PC-9 (cell line): ENCODE data around the gene SEPTIN11. TPM values are rescaled to one million over a fixed set of nuclear protein-coding genes. Genes with fewer than 3 reads are reported as not detected.

Source experiments
- BruUV-seq: library from RNA; stranded (reverse); fragments of 400-500 nt; replicated peaks from 2 replicates; lab custom pipeline; 2021; lab: Mats Ljungman, UMichigan
- CTCF ChIA-PET: fragments of 300-600 bp; sonication (Branson Sonifier 250); formaldehyde crosslinking; loops from one replicate; lab custom pipeline; 2022; ENCODE audit warnings: antibody characterized with exemption; lab: Charles Lee
- POLR2A ChIA-PET: fragments of 300-600 bp; sonication (Branson Sonifier 250); formaldehyde crosslinking; loops from one replicate; lab custom pipeline; 2022; ENCODE audit warnings: antibody characterized with exemption; ENCODE audit not compliant: unreplicated experiment; lab: Charles Lee
- DNase-seq, 2 experiments: peaks; one replicate each; pipeline versions ENCODE4 v3.0.0 to v3.0.0-alpha.2; 2015 to 2022; ENCODE audit warnings: mixed read lengths in 1 of 2
- H2AFZ ChIP-seq: fragments of 200-600 bp; sonication (generic); 2 replicates; pipeline ENCODE4 v1.8.1; 2017; ENCODE audit warnings: antibody characterized with exemption
- H3F3A ChIP-seq: fragments of 200-600 bp; sonication (generic); 2 replicates; pipeline ENCODE4 v1.8.1; 2017; ENCODE audit warnings: antibody characterized with exemption, mild to moderate bottlenecking, low read depth; ENCODE audit not compliant: insufficient read depth
- H3K27ac ChIP-seq: fragments of 200-600 bp; sonication (generic); 2 replicates; pipeline ENCODE4 v1.6.1; 2016; ENCODE audit warnings: mixed run types
- H3K27me3 ChIP-seq: fragments of 200-600 bp; sonication (generic); 2 replicates; pipeline ENCODE4 v1.6.1; 2016; ENCODE audit warnings: low read depth, mixed run types; ENCODE audit not compliant: insufficient read depth
- H3K36me3 ChIP-seq: fragments of 200-600 bp; sonication (generic); 2 replicates; pipeline ENCODE4 v1.6.1; 2016; ENCODE audit warnings: low read depth, mixed run types
- H3K4me1 ChIP-seq: fragments of 200-600 bp; sonication (generic); replicated peaks from 2 replicates; pipeline ENCODE4 v1.6.1; 2016; ENCODE audit warnings: mixed run types; ENCODE audit not compliant: insufficient read depth
- H3K4me2 ChIP-seq: fragments of 200-600 bp; sonication (generic); 2 replicates; pipeline ENCODE4 v1.6.1; 2017; ENCODE audit warnings: mixed run types
- H3K4me3 ChIP-seq: fragments of 200-600 bp; sonication (generic); 2 replicates; pipeline ENCODE4 v1.6.1; 2016; ENCODE audit warnings: mixed run types
- H3K79me2 ChIP-seq: fragments of 200-600 bp; sonication (generic); 2 replicates; pipeline ENCODE4 v1.6.1; 2017; ENCODE audit warnings: low read depth, mixed run types
- H3K9me2 ChIP-seq: fragments of 200-600 bp; sonication (generic); 2 replicates; pipeline ENCODE4 v1.8.1; 2017; ENCODE audit warnings: mild to moderate bottlenecking; ENCODE audit not compliant: insufficient read depth
- H3K9me3 ChIP-seq: fragments of 200-600 bp; sonication (generic); 2 replicates; pipeline ENCODE4 v1.8.1; 2016; ENCODE audit warnings: low read depth; ENCODE audit not compliant: insufficient read depth
- H4K20me1 ChIP-seq: fragments of 200-600 bp; sonication (generic); 2 replicates; pipeline ENCODE4 v1.8.1; 2017; ENCODE audit not compliant: insufficient read depth
- CTCF ChIP-seq: fragments of 200-600 bp; sonication (generic); conservative IDR thresholded peaks from 2 replicates; pipeline ENCODE4 v1.6.1; 2017; ENCODE audit warnings: mixed run types, antibody characterized with exemption, mild to moderate bottlenecking, moderate library complexity
- EZH2 ChIP-seq: fragments of 200-600 bp; sonication (generic); IDR thresholded peaks from 2 replicates; pipeline ENCODE4 v1.8.0; 2017; ENCODE audit warnings: antibody characterized with exemption, low read depth
- intact Hi-C: fragments of 100-400 bp; cut with micrococcal nuclease; formaldehyde crosslinking; loops from one replicate; pipeline ENCODE4 v1.10.0; 2022; ENCODE audit not compliant: unreplicated experiment
- total RNA-seq: library from RNA; stranded (reverse); gene quantifications from 2 replicates; pipeline ENCODE4 v1.2.3, GENCODE V29; 2021

SEPTIN11 gene
- total RNA-seq, 1 experiment from 2014 or later = 48.1 TPM

- POLR2A ChIA-PET = no interaction called here
- no peak overlapping the region for H3K4me2 ChIP-seq
Observed at GRCh38 chr4:76987153-76987591, 37.6 kb downstream of the SEPTIN11 start.

GRCh38 chr4:76987685-76988084 is 38.1 kb downstream of the SEPTIN11 start:
- CTCF ChIA-PET = no interaction called here
- BruUV-seq = no TSS peak
- H3K4me2 ChIP-seq = no peak overlapping the region

More at GRCh38 chr4:76987153-76987591, 37.6 kb downstream of the SEPTIN11 start:
- no TSS peak for BruUV-seq
- CTCF ChIA-PET = no interaction called here
- peaks cover 7% of the 10 kb centered on the region; the same call in 1 of the 2 replicates for H3K4me1 ChIP-seq
- H2AFZ ChIP-seq = no peak overlapping the region
- intact Hi-C loops = no loop called here
- H3K79me2 ChIP-seq = peaks cover 5% of the 10 kb centered on the region; the same call in 1 of the 2 replicates
- no peaks in the 10 kb centered on the region for H3K36me3 ChIP-seq
- H3K9me2 ChIP-seq = no peaks in the 10 kb centered on the region
- no peak overlapping the region for H3K4me3 ChIP-seq
- no peaks in the 10 kb centered on the region for H3K9me3 ChIP-seq
- no peaks in the 10 kb centered on the region for H3K27me3 ChIP-seq
- no peak overlapping the region for H3K27ac ChIP-seq
- DNase-seq = no peak
- H4K20me1 ChIP-seq = no peaks in the 10 kb centered on the region
- TF ChIP-seq EZH2 = no peak
- no peak for TF ChIP-seq CTCF
- H3F3A ChIP-seq = no peaks in the 10 kb centered on the region

GRCh38 chr4:76989391-76990061 is 40.0 kb downstream of the SEPTIN11 start:
- Histone ChIP-seq H3K4me3 (no peak overlapping the region), H3K4me2 (no peak overlapping the region), H3K9me2 (no peaks in the 10 kb centered on the region), H3K27me3 (no peaks in the 10 kb centered on the region), H4K20me1 (no peaks in the 10 kb centered on the region), H3F3A (no peaks in the 10 kb centered on the region), H3K27ac (no peak overlapping the region), H2AFZ (no peak overlapping the region), H3K4me1 (no peaks in the 10 kb centered on the region), H3K9me3 (no peaks in the 10 kb centered on the region), H3K36me3 (no peaks in the 10 kb centered on the region), H3K79me2 (no peaks in the 10 kb centered on the region)
- TF ChIP-seq CTCF (no peak), EZH2 (no peak)
- DNase-seq = no peak
- BruUV-seq = no TSS peak
- intact Hi-C loops = no loop called here
- ChIA-PET CTCF (no interaction called here), POLR2A (no interaction called here)

More at GRCh38 chr4:76987685-76988084, 38.1 kb downstream of the SEPTIN11 start:
- Histone ChIP-seq H3K9me2 (no peaks in the 10 kb centered on the region), H3K4me1 (peaks cover 1% of the 10 kb centered on the region; the same call in 1 of the 2 replicates), H2AFZ (no peak overlapping the region), H3K9me3 (no peaks in the 10 kb centered on the region), H4K20me1 (no peaks in the 10 kb centered on the region), H3F3A (no peaks in the 10 kb centered on the region), H3K36me3 (no peaks in the 10 kb centered on the region), H3K79me2 (peaks cover 5% of the 10 kb centered on the region; the same call in 1 of the 2 replicates), H3K4me3 (no peak overlapping the region), H3K27me3 (no peaks in the 10 kb centered on the region), H3K27ac (no peak overlapping the region)
- POLR2A ChIA-PET = no interaction called here
- intact Hi-C loops = no loop called here
- DNase-seq = no peak
- TF ChIP-seq EZH2 = no peak
- no peak for TF ChIP-seq CTCF
